A673 (cell line): ENCODE results near the gene LTBP4.

Experiments
- CTCF ChIP-seq: fragments of 300-800, 200-600 bp; sonication (generic); conservative IDR thresholded peaks from 2 replicates; pipeline ENCODE4 v1.5.1; 2017; ENCODE audit warnings: low read depth, mild to moderate bottlenecking, antibody characterized with exemption, low read length, moderate library complexity, mixed read lengths
- EZH2 ChIP-seq: fragments of 200-600 bp; sonication (generic); IDR thresholded peaks from 2 replicates; pipeline ENCODE4 v1.6.1; 2017; ENCODE audit warnings: borderline replicate concordance, low read depth, mild to moderate bottlenecking, mixed read lengths, antibody characterized with exemption, low read length; ENCODE audit not compliant: poor library complexity, severe bottlenecking

DNA sequence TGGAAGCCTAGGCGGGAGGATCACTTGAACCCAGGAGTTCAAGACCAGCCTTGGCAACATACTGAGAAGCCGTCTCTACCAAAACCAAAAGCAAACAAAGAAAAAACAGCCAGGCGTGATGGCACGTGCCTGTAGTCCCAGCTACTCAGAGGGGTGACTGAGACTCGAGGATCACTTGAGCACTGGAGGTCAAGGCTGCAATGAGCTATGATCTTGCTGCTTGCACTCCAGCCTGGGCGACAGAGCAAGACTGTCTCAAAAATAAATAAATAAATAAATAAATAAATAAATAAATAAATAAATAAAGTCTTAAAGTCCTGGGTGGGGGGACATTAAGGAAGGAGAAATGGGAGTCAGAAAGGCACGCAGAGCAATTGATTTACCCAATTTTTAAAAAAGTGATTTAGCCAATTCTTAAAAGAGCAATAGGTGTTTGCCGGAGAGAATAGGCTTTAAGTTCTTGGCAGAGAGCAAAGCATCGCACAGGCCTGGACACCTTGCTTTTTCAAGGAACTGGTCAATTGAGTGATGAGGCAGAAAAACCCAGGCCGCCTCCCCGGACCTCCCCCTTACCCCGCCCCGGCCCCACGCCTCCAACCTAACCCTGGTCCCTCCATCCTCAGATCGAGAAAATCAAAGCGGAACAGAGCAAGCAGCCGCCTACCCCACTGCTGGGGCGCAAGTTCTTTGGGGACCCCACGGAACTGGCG lies 34.0 kb upstream of the LTBP4 start:
- TF ChIP-seq CTCF (no peak), EZH2 (no peak)
